Measurements from ENCODE around the gene ZFHX3.

ZFHX3 gene

DNA sequence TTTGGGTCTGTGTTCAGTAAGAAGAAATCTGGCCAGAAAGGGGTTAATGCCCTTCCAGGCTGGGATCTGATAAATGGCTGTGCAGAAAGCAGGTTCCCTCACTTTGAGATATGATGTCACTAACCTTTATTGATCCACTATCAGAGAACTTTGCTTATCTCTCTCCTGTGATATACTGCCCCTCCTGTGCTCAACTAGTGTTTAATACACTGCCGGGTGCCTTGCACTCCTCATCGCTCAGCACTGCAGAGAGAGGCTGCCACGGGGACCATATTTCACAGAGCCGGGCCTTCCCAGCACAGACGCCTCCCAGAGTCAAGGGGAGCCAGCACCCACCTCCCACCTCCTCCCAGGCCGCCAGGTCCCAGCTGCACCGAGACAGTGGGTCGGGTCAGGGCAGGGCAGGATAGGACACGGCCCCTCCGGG, 20.2 kb downstream of the ZFHX3 start:
- H3K4me3 ChIP-seq (ENCODE audit: low read depth, low read length): no peak overlapping the region

DNA sequence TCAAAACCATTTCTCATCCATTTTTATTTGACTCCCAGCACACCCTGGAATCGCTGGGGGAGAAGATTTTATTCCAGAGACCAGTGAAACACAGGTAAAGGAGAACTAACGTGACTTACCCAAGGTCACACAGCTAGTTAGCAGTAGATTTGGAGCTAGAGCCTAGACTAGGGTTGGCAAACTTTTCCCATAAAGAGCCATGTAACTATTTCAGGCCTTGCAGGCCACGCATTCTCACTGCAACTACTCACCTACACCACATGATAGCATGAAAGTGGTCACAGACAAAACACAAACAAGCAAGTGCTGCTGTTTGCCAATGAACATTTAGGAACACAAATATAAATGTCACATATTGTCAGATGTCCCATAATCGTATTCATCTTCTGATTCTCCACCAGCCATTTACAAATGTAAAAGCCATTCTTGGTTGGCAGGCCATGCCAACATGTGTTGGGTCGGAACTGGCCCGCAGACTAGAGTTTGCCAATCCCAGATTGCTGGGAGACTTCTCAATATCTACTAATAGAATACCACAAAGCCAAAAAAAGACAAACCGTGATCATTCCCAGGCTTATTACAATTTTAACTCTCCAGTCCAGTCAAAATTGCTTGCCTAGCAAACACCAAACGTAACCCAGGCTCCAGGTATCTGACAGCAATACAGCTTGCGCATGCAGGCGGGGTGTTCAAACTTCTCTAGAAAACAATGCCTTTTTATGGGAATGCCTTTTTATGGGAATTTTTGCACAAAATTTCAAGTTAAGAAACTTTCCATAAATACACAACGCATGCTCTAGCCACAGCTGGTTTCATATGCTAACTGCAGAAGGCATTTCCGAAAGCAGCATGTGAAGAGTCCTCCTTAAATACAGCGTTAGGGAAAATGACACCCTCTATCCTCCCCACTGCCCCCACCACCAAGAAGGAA, 20.9 kb downstream of the ZFHX3 start:
- H3K4me3 ChIP-seq (ENCODE audit: low read depth, low read length): no peak overlapping the region
- no peak for DNase-seq (ENCODE audit: low read depth)

More for the DNA sequence above, 20.2 kb downstream of the ZFHX3 start:
- no peak for DNase-seq (ENCODE audit: low read depth)

DNA sequence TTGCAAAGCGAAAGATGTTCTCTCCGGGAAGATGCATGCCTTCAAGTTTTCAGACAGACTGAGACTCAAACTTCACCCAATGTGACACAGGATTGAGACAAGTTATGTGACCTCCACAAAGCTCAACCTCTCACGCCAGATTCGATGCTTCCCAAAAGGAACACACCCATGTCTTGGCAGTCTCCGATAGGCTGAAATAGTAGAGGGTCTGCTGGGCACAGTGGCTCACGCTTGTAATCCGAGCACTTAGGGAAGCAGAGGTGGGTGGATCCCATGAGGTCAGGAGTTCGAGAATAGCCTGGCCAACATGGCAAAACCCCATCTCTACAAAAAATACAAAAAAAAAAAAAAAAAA, 22.1 kb downstream of the ZFHX3 start:
- DNase-seq (ENCODE audit: low read depth): no peak
- H3K4me3 ChIP-seq (ENCODE audit: low read depth, low read length): no peak overlapping the region

DNA sequence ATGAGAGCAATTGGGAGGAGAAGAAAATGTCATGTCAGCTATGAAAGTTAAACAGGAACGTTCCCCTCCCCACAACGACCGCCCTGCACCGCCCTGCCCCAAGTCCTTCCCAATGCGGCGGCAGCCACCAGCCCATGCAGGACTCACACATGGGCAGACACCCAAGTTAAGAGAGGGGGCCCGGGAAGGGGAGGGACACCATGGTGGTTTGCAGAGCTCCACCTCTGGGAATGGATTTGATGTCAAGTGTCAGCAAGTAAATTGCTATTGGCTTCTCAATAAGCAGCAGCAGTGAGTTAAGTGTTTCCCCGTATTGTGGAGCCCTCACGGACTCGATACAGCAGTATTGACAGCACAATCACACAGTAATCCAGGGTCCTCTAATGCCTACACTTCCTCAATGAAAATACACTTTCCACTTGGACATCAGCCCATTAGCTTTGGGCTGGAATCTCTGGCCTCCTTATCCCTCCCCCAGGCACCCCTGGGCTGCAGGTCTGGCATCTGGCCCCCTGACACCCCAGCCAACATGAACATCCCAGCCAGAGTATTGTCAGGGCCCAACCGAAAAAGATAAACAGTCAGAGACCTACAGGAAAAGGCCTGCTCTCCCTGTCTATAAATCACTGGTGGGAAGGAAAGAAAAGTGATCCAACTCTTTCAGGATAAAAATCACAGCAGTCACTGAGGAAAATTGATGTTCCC, 22.6 kb downstream of the ZFHX3 start:
- H3K4me3 ChIP-seq (ENCODE audit: low read depth, low read length): no peak overlapping the region
- no peak for DNase-seq (ENCODE audit: low read depth)

DNA sequence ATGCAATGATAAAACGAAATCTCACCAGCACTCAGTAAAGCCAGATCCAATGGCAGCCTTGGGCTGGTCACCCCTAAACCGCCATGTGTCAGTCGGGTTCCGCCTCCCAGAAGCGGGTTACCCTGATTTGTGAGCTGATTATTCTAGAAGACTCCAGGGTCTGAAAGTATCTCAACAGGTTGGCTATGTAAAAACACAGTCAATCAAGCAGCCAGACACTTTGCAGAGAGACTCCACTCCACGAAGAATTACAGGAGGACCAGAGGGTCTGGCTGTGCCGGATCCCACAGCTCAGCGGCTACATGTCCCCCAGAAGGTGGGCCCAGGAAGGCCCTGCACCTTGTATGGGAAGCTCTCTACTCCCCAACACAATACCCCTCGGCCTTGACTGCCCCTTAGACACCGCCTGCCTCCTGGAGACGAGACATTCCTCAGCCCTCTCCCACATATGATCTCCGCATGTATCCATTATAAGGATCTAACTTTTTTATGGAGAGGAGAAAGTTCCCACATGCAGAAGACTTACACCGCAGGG, 23.3 kb downstream of the ZFHX3 start:
- no peak overlapping the region for H3K4me3 ChIP-seq (ENCODE audit: low read depth, low read length)
- DNase-seq (ENCODE audit: low read depth): no peak

DNA sequence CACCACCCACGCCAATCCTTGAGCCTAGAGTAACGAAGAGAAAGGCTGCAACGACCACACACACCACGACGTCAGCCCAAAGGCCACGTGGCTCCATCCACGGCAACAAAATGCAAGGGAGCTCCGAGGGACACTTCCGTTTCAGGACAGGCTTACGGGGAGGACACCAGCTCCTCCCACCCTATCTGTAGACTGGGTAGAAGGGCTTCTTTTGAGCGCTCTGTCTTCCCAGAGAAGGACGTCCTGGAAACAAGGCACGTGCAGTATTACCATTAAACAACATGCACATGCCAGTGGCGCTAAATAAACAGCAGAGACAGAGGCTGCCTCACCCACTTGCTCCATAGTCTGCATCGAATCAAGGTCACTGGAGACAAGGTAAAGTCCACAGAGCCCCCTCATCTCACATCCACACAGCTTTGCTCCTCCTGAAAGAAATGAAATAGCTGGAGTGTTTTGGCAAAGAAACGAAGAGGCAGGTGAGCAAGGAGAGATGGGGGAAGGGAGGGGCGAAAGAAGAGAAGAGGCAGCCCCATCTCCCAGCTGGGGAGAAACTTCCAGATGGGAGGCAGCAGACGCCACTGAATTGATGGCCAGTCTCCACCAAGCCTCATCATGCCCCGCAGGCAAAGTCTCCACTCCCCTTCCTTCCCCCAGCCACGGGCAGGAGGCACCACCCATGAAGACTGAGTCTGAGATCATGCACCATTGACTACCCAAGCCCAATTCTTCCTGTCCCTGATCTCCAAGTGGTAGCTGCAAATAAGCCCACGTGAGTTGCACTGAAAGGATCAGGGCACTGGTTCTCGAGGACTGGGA, 24.0 kb downstream of the ZFHX3 start:
- no peak overlapping the region for H3K4me3 ChIP-seq (ENCODE audit: low read depth, low read length)
- DNase-seq (ENCODE audit: low read depth): no peak

DNA sequence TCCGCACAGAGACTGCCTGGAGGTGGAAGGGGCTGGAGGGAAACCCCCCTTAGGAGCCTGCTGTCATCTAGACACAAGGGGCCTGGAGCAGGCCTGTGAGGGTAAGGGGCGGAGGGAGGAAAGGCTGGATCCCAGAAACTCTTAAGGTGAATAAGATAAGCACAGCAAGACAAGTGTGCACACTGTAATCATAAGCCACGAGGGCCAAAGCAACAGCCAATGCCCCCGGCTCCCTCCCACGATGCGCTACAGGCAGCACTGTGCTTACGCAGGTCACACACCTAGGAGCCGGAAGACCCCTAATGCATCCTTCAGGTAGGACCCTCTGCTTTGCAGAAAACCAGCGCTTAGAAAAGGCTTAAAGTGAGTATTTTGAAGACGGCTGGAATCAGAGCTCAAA, 24.6 kb downstream of the ZFHX3 start:
- no peak for DNase-seq (ENCODE audit: low read depth)
- no peak overlapping the region for H3K4me3 ChIP-seq (ENCODE audit: low read depth, low read length)

DNA sequence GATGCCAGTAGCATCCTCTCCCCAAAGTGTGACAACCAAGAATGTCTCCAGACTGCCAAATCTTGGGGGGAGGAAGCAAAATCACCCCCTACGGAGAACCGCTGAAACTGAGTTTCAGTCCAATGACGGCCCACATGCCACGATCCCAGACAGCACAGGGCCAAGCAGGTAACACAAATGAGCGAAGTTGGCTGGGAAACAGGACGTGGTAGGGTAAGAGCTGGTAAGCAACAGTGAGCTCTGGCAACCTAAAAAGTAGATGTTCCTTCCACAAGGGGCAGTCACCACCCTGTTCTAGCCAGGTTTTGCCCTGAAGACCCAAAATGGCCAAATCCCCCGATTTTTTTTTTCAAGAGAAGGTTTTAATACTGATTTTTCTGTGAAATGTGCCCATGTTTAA, 25.4 kb downstream of the ZFHX3 start:
- no peak overlapping the region for H3K4me3 ChIP-seq (ENCODE audit: low read depth, low read length)
- DNase-seq (ENCODE audit: low read depth): no peak

DNA sequence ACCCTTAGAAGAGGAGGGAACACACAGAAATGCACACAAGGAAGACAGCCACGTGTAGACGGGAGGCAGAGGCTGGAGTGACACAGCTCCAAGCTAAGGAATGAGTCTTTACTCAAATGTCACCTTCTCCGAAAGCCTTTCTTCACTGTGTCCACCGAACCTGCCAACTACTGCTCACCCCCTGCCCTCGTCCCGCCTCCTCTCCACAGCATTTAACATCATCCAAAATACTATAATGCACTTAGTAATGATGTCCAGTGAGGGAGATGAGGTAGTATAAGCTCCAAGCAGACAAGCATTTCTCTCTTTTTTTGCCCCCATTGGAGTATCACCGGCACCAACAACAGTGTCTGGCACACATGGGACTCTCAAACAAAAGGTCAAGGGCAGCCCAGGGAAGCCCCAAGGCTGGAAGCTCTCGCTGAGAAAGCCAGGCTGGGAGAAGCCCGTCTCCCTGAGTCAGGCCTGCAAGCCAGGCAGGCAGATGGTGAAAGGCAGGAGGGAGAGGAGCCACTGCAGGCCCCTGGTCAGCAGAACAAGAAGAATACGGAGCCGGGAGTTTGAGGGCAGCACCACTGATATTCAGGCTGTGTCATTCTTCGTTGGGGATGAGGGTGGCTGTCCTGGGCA, 25.9 kb downstream of the ZFHX3 start:
- DNase-seq (ENCODE audit: low read depth): no peak
- no peak overlapping the region for H3K4me3 ChIP-seq (ENCODE audit: low read depth, low read length)

DNA sequence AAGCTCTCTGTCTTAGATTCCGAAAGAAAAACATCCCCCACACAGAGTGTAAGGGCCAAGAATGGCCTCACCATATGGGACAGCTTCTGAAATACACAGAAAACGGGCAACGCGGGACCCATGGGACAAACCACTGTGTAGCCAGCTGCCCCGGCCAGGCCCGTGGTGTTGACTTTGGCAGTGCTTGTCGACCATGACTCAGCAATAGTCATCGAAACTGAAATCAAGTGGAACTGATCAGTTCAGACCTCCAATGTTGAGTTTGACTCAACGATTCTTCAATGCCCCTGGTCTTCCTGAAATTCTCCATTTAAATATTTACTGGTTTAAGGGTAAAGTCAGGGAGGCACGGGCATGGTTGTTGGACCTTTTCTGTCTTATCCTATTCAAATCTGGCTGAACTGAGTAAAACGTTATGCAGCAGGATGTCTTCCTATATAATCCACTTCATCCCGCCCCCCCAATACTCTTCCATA, 27.5 kb downstream of the ZFHX3 start:
- DNase-seq (ENCODE audit: low read depth): peak; percentile 99
- H3K4me3 ChIP-seq (ENCODE audit: low read depth, low read length): no peak overlapping the region

DNA sequence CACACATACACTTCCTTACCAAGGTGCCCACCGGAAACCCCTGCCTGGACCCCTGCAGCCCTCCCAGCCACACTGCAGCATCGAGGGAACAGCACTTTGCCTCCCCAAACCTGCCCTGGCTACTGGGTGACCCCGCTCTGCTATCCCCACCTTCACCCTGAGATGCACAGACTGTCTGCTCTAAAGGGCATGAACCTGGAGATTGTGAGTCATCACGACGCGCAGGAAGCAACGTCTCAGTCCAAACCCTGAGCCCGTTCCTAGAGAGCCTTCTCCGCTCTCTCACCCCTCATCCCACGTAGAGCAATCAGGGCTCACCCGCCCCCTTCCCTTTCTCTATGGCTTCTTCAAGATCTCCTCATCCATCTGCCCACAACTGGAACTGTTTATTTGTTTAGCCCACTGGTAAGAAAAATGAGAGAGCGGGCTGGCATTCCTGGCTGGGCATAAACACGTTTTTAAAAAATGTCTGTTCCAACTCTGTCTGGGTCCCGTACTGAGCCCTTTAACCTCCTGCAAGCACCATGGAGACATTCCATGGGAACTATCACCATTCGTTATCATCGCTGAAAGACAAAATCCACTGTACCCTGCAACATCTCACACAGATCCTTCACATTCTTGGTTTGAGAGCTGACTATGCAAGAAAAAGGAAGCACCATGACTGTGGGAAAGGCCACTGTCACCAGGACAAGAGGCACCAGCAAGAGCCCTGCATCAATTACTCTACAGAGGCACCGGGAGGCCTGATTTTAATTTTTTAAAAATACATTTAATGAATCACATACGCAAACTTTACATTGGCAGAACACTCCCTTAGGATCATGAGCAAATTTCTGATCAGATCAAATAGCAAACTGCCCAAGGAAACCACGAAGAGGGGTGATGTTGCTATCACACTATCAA, 28.2 kb downstream of the ZFHX3 start:
- H3K4me3 ChIP-seq (ENCODE audit: low read depth, low read length): no peak overlapping the region
- DNase-seq (ENCODE audit: low read depth): peak; percentile 82

DNA sequence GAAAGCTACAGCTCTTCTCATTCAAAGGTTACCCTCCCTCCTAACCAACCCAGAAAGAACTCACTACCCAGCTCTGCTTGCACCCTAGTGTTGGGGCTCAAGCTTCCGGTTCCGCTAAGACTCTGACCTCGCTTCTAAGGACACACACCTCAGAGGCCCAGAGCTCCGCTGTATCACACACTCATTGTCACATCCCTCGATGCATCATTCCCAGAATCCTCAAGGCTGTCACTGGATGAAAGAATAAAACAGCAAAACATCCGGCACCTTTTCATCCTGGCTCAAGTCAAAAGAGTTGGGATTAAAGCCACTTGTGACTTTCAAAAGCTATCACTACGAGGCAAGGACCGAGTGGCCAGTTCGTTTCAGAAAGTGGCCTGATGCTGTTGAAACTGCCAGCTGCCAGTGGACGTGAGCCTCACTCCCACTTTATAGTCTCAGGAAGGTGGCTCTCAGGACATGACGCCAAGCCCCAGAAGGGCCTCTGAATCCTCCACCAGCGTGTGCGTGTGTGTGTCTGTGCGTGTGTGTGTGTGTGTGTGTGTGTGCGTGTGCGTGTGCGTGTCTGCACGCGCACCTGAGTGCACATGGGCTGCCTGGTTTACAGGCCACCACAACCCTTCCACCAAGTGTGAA, 29.0 kb downstream of the ZFHX3 start:
- DNase-seq (ENCODE audit: low read depth): no peak
- no peak overlapping the region for H3K4me3 ChIP-seq (ENCODE audit: low read depth, low read length)

DNA sequence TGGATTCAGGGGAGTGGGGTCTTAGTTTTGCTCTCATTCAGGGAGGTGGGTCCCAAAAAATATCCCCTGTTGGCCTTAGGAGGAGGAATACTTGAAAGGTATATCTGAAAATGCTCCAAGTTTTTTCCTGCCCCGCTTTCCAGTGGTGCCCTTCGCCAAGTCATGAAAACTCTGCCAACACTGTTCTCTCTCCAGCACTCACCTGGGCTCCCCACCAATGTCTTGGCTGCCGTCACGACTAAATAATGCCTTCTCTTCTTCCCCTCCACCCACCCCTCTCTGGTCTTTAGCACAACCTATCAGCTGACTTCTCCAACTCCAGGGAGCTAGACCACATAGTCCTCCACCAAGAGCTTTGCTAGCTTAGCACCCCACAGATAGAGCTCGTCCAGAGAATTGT, 30.6 kb downstream of the ZFHX3 start:
- DNase-seq (ENCODE audit: low read depth): no peak
- no peak overlapping the region for H3K4me3 ChIP-seq (ENCODE audit: low read depth, low read length)

DNA sequence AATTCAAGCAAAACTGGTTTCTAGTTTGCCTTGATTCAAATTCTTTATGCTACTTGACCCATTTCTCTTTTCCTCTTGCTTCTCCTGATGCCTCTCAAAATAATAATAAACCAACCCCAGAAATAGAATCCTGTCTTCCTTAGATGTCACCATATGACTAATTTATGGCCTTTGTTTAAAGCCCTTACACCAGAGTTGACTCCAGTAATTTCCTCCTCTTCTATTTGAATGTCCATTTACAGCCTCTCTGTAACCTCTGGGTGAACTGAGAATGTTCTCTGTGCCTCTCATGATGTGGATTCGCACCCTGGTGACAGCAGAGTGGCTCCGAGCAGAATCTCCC, 31.5 kb downstream of the ZFHX3 start:
- DNase-seq (ENCODE audit: low read depth): no peak
- H3K4me3 ChIP-seq (ENCODE audit: low read depth, low read length): no peak overlapping the region

DNA sequence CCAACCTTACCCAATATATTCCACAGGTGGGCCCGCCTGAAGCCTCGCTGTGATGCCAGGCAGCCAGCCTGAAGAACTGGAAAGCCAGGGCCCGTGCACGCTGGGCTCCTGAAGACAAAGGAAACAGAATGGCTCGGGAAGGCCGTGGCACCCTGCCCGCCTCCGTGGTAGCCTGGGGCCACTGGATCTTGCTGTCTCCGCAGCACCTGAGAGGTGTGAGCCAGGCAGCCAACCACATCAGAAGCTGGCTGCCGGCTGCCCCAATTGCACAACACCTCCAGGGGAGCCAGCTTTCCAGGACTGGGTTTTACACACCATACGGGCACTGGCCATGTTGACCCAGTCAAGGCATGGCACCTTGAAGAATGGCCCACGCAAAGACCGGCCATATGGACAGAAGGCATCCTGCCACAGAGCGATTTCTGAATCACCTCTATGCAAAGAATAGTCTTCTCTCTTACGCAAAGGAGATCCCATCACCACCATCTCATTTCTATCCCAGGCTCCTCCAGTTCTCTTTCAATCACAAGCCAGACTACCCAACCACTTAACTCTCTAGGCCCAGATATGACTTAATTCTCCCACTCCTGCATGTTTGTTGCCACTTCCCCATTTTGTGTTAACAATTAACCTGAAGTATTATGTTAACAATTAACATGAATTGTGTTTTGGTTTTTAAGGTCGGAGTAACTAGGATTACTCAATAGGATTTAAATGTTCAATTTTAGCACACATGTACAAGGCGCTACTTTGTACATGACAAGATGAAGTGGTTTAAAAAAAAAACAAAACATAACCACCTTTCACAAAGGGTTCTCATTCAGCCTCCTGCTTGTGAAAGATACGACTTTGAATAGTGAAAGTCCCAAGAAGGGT, 32.1 kb downstream of the ZFHX3 start:
- no peak overlapping the region for H3K4me3 ChIP-seq (ENCODE audit: low read depth, low read length)
- DNase-seq (ENCODE audit: low read depth): no peak

DNA sequence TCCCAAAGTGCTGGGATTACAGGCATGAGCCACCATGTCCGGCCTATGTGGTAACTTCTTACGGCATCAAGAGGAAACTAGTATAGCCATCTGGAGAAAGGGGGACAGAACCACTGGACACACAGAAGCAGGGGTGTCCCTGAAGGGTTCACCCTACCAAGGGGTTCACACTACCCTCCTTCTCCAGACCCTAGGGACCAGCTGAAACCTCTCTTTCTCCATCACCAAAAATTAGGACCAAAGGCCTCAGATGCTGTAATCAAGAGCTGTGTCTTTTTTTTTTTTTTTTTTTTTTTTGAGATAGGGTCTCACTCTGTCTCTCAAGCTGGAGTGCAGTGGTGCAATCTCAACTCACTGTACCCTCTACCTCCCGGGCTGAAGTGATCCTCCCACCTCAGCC, 33.2 kb downstream of the ZFHX3 start:
- H3K4me3 ChIP-seq (ENCODE audit: low read depth, low read length): no peak overlapping the region

DNA sequence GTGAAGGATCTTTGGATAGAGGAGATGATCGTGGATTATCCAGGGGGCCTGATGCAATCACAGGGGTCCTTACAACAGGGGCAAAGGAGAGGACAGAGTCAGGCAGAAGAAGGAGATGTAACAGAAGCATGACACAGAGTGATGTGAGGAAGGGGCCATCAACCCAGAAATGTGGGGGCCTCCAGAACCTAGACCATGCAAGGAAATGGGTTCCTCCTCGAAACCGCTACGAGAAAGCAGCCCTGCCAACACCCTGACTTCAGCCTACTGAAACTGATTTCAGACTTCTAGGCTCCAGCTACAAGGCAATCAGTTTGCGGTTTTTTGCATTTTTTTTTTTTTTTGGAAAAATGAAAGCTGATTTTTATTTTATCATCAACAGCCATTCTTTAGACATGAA, 34.0 kb downstream of the ZFHX3 start:
- no peak overlapping the region for H3K4me3 ChIP-seq (ENCODE audit: low read depth, low read length)
- no peak for DNase-seq (ENCODE audit: low read depth)

More for the DNA sequence above, 33.2 kb downstream of the ZFHX3 start:
- no peak for DNase-seq (ENCODE audit: low read depth)

All from skeletal muscle cell (primary cell).